GM19025 (cell line): ENCODE measurements around the gene SPIRE2.
"Not testable (repeated sequence)": the region's sequence is repeated elsewhere in the genome, so short reads cannot be mapped to it uniquely, and the experiment has no call there.

Source experiments
- ATAC-seq: cut with Tn5 transposase; IDR thresholded peaks from one replicate; pipeline ENCODE4 v1.9.1; 2021; ENCODE audit warnings: mild to moderate bottlenecking, low read depth, moderate library complexity; ENCODE audit not compliant: unreplicated experiment

The SPIRE2 gene

DNA sequence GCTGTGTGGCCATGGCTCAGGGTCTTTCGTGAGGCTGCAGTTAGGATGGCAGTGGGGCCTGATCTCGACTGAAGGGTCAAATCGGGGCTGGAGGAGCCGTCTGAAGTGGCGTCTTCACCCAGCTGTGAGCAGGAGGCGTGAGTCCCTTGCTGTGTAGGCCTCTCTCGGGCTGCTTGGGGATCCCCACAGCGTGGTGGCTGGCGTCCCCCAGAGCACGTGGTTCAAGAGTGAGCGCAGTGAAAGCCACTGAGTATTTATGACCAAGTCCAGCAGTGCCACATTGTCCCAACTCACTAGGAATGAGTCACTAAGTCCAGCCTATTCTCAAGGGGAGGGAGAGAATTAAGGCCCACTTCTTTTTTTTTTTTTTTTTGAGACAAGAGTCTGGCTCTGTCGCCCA, 33.4 kb downstream of the SPIRE2 start:
- no peak for ATAC-seq

DNA sequence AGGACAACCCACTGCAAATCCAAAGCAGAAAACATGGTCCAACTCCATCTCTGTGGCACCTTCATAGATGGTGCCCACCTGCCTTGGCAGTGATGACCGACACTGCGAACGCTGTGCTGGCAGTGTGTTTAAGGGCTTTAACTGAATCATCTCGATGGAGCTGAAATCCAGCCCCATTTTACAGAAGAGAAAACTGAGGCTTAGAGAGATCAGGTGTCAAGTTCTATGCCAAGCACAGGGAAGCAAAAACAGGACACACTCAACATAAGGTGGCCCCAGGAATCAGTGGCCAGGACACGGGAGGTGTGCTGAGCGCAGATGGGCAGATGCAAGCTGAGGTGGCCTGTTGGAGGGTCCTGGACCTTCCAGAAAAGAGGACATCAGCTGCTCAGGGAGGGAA, 34.5 kb downstream of the SPIRE2 start:
- ATAC-seq: no peak

DNA sequence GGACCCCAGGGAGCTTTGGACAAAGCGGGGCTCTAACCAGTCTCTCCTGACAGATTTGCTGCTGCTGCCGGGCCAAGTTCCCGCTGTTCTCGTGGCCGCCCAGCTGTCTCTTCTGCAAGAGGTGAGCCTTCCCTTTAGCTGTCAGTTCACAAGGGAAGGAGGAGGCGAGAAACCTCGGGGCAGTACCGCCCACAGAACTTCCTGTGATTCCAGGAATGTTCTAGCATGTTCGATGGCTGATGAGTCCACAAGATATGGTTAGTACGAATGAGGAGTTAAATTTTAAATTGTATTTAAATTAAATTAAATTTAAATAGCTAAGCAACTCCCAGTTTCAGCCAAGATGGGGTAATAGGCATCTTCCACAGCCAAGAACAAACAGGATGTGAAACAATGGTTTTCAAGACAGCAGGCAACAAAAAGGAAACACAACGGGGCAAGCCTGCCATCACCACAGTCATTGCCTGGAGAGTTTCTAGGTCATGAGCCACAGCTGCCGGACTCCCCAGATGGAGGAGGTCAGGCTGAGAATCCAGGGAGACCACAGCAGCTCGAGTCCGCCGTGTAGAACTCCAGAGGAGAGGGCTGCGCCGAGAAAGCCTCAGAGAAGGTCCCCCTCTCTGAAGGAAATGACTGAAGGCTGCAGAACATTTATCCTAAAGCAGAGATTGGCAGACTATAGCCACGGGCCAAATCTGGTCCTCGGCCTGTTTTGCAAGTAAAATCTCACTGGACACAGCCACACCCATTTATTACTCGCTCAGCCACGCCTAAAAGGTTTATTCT, 35.7 kb downstream of the SPIRE2 start:
- peak; percentile 66 for ATAC-seq

DNA sequence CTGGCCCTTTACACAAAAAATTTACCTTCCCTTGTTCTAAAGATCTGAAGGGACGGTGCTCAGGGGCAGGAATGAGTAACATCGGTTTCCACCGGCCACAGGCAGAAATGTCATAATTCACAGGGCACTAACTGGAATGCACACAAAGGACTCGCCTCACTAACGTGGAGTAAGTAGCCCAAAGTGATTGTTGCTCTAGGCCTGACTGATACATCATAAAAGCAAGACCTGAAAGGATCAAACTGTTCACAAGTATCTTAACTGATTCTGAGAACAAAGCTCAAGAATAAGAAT, 36.2 kb downstream of the SPIRE2 start:
- ATAC-seq: no peak

DNA sequence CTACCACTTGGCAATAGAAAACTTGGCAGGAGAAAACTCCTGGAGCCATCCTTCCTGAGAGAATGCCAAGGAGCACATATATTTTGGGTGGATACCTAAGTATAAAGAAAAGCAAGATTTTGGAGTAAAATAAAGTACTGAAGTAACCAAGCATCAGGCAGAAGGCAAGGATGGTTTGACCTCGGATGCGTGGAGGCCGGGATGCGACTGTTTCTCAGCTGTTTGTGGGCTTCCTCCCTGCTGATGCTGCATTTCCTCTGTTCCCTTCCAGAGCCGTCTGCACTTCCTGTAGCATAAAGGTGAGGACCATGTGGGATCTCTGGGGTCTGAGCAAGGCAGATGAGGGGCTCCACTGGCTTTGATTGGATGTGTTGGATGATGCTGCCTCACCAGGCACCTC, 39.6 kb downstream of the SPIRE2 start:
- ATAC-seq: no peak

DNA sequence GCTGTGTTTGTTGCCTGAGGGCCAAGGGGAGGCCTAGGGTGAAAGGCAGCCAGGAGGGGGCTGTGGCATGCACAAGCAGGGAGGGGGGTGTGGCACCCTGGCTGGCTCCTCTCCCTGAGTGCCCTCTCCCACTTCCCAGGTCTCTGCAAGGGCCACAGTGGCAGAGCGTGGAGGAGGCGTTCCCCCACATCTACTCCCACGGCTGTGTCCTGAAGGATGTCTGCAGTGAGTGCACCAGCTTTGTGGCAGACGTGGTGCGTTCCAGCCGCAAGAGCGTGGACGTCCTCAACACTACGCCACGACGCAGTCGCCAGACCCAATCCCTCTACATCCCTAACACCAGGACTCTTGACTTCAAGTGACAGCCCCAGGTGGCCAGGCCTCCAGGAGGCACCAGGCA, 41.6 kb downstream of the SPIRE2 start:
- no peak for ATAC-seq

DNA sequence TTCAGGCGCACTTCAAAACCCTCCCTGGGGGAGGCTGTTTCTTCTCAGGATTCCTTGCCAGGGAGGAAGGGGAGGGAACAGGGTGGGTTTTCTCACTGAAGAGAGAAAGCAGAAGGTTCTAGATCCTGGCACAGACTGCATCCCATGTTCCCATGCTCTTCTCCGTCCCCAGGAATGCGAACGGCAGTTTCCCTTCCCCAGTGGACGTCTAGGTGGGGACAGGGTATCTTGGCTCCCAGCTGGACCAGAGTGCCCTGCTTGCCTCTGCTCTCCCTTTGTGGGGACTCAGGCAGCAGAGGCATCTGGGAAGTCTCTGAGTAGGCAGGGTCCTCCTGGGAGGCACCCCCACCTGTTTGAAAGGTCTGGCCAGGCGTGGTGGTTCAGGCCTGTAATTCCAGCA, 42.2 kb downstream of the SPIRE2 start:
- ATAC-seq: no peak

DNA sequence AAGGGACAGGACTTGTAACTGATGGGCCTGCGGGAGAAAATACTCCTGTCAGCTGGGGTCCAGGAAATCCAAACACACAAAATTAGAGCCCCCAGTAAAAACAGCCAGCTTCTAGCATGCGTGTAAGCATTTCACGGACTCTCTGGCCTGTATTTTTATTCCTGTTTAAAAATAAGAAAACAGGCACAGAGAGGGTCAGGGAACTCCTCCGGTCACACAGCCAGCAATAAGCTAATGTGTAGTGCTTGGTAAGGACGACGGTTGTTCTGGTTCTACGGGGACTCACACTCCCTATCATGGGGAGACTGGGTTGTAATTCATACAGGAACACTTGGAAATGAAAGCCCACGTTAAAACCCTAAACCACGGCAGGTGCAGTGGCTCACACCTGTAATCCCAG, 43.6 kb downstream of the SPIRE2 start:
- no peak for ATAC-seq

DNA sequence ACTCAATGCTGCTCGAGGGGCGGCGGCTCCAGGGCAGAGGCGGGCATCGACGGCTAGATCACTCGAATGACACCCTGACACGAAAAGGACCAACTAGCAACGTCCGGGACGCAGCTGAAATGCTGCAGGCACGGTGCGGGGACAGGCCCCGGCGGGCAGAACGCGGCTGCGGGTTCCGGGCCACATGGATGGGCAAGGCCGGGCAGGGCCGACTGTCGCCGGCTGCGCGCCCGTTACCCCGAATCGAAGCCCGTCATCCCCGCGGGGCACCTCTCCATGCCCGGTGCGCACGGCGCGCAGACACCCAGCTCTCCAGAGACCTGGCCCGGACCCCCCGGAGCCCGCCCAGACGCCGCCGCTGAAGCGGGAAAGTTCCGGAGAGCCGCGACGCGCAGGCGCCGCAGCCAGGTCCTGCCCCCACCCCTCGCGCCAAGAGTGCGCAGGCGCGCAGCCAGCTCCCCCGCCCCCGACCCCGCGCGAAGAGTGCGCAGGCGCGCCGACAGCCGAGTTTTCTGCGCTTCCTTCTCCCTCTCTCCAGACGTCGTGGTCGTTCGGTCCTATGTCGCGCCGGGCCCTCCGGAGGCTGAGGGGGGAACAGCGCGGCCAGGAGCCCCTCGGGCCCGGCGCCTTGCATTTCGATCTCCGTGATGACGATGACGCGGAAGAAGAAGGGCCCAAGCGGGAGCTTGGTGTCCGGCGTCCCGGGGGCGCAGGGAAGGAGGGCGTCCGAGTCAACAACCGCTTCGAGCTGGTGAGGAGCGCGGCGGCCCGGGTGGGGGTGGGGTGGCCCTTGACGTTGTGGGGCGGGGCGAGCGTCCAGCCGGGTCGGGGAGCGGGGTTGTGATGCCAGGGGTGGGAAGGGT, 45.1 kb downstream of the SPIRE2 start, which contains the start of gene TCF25:
Gene TCF25 (plus strand): TSS at position 484 of the 863 bp plus-strand sequence. CDS start 76 bp downstream, at position 560.
- ATAC-seq: peak; percentile 38

DNA sequence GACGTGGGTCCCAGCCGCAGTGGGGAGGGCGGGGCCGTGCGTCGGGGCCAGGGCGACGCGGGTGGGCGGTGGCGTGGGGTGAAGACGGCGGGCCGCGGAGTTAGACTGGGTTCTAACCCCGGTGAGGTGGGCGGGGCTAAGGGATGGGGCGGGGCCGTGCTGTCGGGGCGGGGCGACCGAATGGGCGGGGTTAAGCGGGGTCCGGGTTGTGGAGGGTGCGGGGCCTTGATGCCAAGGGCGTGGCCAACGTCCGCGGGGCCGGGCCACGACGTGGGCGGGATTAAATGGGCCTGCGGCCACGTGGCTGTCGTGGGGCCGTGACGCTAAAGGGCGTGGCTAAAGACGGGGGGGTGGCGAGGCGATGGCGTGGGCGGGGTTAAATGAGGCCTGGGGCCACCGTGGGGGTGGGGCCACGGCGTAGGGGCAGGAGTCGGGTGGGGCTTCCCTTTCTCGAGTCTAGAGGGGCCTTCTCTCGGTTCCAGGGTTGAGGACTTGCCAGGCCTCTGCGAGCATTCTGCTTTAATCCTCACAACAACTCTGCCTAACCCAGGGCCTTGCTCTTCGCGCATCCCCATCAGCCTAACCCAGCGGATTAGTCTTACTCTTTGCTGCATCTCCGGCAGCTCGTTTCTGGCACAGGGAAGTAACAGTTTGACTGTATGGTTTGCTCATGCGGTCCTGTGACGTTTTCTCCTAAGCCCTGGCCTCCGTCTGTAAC, 45.9 kb downstream of the SPIRE2 start:
- peak; percentile 66 for ATAC-seq

DNA sequence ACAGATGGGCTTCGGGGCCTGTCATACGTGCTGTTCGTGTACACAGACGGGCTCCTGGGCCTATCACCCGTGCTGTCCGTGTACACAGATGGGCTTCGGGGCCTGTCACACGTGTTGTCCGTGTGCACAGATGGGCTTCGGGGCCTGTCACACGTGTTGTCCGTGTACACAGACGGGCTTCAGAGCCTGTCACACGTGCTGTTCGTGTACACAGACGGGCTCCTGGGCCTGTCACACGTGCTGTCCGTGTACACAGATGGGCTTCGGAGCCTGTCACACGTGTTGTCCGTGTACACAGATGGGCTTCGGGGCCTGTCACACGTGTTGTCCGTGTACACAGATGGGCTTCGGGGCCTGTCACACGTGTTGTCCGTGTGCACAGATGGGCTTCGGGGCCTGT, 50.8 kb downstream of the SPIRE2 start:
- not testable (repeated sequence) for ATAC-seq

DNA sequence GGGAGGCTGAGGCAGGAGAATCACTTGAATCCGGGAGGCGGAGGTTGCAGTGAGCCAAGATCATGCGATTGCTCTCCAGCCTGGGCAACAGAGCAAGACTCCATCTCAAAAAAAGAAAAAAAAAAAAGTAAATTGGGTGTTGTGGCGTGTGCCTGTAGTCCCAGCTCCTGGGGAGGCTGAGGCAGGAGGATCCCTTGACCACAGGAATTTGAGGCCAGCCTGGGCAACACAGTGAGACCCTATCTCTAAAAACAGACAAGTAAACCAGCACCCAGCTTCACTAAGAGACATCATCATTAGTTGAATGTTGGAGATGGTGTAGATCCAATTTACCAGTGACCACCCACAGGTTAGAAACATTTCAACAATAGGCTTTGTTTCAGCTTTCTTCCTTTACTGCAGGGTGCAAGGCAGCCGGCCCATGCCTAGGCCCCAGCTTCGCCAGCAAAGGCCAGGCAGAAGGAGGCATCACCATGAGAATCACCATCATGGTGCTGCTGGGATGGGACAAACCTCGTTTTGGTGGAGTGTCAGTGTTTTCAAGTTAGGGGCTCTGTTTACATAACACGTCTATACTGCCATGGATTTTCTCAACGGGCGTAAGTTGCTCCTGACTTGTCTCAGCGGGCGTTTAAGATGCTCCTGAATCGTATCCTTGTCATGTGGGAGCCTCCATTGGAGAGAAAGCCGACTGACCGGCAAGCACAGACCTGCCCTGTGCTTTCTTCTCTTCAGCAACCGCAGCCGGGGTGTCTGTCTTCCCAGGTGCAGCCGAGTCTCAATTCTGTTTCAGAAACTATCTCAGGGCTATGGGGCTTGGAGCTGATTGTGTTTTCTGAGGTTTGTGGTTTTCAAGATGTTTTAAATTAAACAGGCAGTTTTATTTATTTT, 52.4 kb downstream of the SPIRE2 start:
- ATAC-seq: no peak

DNA sequence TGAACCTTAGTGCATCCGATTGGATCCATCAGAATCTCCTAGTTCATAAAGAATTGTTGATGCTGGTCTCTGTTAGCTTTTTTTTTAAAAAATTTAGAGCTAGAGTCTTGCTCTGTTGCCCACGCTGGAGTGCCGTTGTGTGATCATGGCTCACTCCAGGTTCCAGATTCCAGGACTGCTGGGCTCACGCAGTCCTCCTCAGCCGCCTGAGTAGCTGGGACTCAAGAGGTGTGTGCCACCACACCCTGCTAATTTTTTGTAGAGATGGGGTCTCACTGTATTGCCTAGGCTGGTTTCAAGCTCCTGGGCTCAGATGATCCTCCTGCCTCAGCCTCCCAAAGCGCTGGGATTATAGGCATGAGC, 53.1 kb downstream of the SPIRE2 start:
- ATAC-seq: no peak

DNA sequence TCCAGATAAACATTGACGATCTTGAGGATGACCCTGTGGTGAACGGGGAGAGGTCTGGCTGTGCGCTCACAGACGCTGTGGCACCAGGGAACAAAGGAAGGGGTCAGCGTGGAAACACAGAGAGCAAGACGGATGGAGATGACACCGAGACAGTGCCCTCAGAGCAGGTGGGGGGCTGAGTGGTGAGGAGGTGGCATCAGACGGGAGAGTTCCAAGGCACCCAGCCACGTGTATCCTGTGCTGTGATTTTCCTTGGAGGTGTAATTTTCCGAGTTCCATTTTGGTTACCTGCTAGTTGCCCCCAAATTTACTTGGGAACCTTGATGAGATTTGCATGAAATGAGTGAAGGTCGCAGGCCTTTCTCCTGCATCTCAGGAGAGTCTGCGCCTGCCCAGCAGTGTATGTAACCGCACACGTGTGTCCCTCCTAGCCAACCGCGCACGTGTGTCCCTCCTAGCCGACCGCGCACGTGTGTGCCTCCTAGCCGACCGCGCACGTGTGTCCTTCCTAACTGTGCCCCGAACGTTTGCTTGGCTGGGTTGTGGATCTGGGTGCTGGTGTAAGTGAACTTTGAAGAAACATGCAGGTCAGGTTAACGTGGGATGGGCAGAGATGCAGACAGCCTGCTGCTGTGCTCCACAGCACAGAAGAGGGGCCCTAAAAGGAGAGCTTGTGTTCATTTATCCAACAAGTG, 55.2 kb downstream of the SPIRE2 start:
- no peak for ATAC-seq

DNA sequence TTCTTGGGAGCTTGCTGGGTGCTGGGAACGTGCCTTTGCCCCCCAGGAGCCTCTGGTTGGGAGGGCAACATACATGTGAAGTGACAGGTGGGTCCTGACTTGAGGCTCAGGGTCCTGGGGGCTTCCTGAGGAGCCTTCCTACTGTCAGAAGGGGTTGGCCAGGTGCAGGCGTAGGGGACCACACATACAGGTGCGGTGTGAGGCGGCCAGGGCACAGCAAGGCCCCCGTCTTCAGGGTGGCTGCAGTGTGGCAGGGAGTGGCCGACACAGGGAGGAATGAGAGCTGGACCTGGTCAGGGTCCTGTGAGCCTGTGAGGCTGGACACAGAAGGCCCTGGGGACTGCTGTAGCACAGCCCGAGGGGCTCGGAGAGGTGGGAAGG, 55.8 kb downstream of the SPIRE2 start:
- no peak for ATAC-seq

DNA sequence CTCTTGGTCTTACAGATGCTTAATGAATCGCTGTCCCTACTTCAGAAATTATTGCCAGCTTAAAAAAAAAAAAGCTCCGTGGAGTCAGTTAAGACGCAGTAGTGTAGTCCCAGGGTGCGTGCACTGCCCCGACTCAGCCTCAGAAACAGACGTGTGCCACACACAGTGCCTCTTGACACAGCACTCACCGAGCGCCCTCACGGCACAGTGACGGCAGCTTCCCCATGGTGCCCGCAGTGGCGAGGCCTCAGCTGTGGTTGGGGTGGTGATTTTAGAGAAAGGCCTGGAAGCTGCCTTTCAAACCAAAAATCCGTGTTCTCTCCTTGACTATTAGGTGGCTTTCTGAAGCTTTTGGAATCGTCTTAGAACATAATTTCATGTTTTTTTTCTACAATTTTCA, 59.0 kb downstream of the SPIRE2 start:
- no peak for ATAC-seq

DNA sequence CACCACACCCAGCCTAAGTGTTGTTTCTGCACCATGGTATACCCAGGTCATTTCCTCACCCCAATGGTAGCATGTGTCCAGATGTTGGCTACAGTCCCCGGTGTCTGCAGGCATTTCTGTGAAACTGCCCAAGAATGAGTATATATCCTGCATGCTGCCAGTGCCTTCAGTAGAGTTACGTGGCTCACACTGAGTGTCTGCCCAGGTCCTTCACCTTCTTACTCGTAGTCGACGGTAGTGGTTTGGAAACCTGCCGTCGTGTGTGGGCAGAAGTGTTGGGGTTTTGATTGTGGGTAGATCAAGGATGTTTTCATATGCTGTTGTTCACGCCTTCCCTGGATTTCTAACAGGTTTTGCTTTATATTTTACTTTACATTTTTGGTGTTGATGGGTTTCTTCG, 61.9 kb downstream of the SPIRE2 start:
- no peak for ATAC-seq

DNA sequence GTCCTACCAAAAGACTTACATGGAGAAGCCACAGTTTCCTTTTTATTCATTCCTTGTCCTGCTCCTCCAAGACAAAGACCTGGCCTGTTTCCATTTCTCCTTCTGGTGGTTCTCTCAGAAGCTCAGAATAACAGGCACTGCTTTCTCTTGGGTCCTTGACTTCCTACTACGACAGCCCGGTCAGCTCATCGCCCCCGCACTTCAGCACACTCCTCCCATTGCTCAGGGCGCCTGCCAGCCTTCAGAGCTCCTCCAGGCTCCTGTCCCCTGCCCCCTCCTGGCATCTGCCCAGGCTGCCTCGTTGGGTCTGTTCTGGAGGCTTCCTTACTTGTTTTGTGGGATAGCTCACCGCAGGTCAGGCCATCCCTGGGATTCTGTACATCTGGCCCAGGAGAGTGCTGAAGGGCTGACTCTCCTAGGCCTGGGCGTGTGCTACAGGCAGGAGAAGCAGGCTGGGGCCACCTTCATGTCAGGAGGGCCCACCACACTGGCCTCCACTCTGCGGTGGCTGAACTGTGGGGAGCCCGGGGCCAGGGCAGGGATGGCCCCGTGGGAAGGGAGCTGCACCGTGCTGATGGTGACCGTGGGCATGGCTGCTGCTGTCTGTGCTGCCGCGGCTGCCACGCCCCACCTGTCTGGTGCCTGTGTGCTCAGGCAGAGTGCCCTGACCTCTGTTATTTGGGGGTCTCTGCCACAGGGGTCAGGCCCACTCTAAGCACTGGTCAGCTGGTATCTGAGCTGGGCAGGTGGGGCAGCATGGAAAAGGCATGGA, 62.8 kb downstream of the SPIRE2 start:
- ATAC-seq: no peak

DNA sequence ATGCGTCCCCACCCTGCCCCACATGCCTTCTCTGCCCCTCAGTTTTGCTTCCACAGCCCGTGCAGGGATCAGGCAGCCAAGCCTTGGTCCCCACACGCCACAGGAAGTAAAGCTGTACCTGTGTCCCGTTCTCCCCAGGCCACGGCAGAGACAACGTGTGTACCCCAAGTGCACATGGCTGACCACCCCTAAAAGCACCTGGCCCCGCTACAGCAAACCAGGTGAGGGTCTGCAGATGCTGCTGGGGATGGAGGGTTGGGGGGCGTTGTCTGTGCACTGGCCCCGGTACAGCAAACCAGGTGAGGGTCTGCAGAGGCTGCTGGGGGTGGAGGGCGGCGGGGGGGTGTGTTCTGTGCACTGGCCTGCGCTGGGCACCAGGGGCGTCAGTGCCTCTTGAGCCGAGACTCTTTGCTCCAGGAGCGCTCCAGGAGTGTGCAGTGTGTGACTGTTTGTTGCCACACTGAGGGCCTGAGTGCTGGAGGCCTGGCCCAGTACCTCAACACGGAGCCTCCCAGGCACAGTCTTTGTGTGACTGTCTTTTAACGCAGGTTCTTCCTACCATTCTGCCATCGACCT, 63.9 kb downstream of the SPIRE2 start:
- no peak for ATAC-seq
